CMK (cell line): Measurements from ENCODE around the gene ARHGAP31.
"Not testable (repeated sequence)": the region's sequence is repeated elsewhere in the genome, so short reads cannot be mapped to it uniquely, and the experiment has no call there.

Experiments used
- DNase-seq: peaks from one replicate; pipeline ENCODE4 v3.0.0-alpha.2; 2010; ENCODE audit warnings: low read depth

ARHGAP31 gene

GRCh38 chr3:119352034-119352609 is 57.9 kb downstream of the ARHGAP31 start:
- peak; percentile 21 for DNase-seq

- DNase-seq: no peak
Observed at GRCh38 chr3:119352863-119353527, 58.8 kb downstream of the ARHGAP31 start.

- DNase-seq: not testable (repeated sequence)
Observed at GRCh38 chr3:119355608-119356007, 61.4 kb downstream of the ARHGAP31 start.

GRCh38 chr3:119356646-119357045 is 62.5 kb downstream of the ARHGAP31 start:
- no peak for DNase-seq

GRCh38 chr3:119357190-119357589 is 63.0 kb downstream of the ARHGAP31 start:
- DNase-seq: no peak

GRCh38 chr3:119359476-119360326 is 65.5 kb downstream of the ARHGAP31 start:
- no peak for DNase-seq

GRCh38 chr3:119360736-119361462 is 66.7 kb downstream of the ARHGAP31 start:
- DNase-seq: no peak

GRCh38 chr3:119362010-119362409 is 67.8 kb downstream of the ARHGAP31 start:
- DNase-seq: no peak

- DNase-seq: no peak
Observed at GRCh38 chr3:119362940-119363725, 69.0 kb downstream of the ARHGAP31 start.

- no peak for DNase-seq
Observed at GRCh38 chr3:119364401-119364800, 70.2 kb downstream of the ARHGAP31 start.

- DNase-seq: no peak
Observed at GRCh38 chr3:119365418-119365817, 71.2 kb downstream of the ARHGAP31 start.

GRCh38 chr3:119367000-119367399 is 72.8 kb downstream of the ARHGAP31 start:
- DNase-seq: no peak

- DNase-seq: no peak
Observed at GRCh38 chr3:119368298-119368697, 74.1 kb downstream of the ARHGAP31 start.

- not testable (repeated sequence) for DNase-seq
Observed at GRCh38 chr3:119371786-119372185, 77.6 kb downstream of the ARHGAP31 start.

GRCh38 chr3:119375106-119375505 is 80.9 kb downstream of the ARHGAP31 start:
- no peak for DNase-seq

- no peak for DNase-seq
Observed at GRCh38 chr3:119375510-119375909, 81.3 kb downstream of the ARHGAP31 start.

GRCh38 chr3:119376758-119377157 is 82.6 kb downstream of the ARHGAP31 start:
- DNase-seq: no peak

GRCh38 chr3:119378259-119378803 is 84.1 kb downstream of the ARHGAP31 start:
- no peak for DNase-seq

GRCh38 chr3:119380697-119381096 is 86.5 kb downstream of the ARHGAP31 start:
- DNase-seq: no peak

- DNase-seq: no peak
Observed at GRCh38 chr3:119382134-119382533, 88.0 kb downstream of the ARHGAP31 start.

GRCh38 chr3:119388577-119388976 is 94.4 kb downstream of the ARHGAP31 start:
- no peak for DNase-seq
